NCI-H1694 (cell line): ENCODE results near the gene TMEM174.
"Not testable (repeated sequence)": the region's sequence is repeated elsewhere in the genome, so short reads cannot be mapped to it uniquely, and the experiment has no call there.

Source experiments
- DNase-seq: peaks from one replicate; lab custom pipeline; 2025; lab: John Stamatoyannopoulos, UW

The TMEM174 gene

DNA sequence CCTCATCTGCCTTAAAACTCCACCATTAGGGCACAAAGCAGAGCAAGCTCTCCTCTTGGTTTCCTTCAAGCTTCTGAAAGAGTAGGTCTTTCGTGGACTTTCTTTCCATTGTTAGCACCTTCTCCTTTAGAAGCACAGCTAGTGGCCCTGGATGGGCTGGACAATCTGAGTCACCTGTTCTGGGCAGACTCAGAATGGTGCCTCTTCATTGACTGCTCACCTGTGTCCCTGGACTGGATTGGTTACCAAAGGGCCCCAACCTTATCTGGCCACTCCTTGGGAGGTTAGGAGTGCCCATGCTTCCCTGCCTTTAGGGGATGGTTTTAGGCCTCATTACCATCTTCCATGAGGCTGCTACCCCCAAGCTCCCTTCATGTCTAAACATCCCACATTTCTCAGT lies 23.2 kb downstream of the TMEM174 start:
- DNase-seq: no peak

DNA sequence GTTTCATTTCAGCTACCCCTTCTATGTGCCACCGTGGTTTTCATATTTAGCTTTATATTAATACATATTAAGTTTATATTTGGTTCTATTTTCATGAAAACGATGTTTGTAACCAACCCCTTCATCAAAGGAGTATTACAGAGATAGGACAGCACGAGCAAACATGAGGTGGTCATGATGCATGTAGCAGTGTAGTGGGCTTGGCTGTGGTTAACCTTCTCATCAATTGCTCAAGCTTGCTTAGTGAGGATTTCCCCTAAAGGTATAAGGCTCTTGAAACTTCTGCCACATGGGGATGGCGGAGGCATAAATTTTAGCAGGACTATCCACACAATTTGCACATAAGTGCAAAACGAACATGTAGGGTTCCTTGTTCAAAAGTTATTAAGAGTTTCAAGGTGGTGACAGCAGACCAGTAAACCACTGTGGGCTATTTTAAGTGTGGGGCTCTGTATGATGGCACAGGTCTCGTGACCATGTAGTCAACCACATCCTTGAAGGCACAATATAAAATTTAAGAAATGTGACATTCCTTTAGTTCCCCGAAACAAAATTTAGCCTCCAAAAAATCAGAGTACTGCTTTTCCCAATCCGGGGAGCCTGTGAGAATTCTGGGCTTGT lies 24.8 kb downstream of the TMEM174 start:
- no peak for DNase-seq

DNA sequence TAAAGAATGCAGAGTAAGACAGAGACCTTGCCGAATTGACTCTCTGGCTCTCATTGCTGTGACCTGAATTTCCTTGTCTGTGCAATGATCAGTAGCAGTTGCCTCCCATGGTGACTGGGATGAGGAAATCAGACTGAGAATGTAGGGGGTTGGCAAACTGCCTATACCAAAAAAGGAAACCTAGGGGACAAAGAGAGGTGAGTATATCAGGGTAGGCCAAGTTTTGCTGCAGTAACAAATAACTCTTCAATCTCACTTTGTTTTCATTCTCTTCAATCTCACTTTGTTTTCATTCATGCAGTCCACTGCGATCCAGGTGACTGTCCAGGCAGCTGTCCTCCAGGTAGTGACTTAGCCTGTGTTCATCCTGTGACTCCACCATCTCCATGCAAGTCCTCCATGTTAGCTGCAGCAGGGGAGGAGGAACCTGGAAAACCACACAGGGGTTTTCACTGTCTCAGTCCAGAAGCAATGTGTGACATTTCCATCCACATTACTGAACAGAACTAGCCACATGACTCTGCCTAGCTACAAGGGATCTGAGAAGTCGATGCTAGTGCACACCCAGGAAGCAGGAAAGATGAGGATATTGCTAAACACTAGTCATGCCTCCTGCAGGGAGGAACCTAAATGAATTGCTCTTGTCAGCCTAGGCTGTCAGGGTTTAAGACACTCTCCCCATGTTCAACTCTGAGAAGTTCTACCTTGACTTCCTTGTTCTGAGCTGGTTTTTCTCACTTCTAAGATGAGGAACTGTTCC lies 26.0 kb downstream of the TMEM174 start:
- DNase-seq: no peak

GRCh38 chr5:73199671-73200070 lies 26.7 kb downstream of the TMEM174 start:
- no peak for DNase-seq

- no peak for DNase-seq
These were observed 28.8 kb downstream of the TMEM174 start for GRCh38 chr5:73201547-73202513.

DNA sequence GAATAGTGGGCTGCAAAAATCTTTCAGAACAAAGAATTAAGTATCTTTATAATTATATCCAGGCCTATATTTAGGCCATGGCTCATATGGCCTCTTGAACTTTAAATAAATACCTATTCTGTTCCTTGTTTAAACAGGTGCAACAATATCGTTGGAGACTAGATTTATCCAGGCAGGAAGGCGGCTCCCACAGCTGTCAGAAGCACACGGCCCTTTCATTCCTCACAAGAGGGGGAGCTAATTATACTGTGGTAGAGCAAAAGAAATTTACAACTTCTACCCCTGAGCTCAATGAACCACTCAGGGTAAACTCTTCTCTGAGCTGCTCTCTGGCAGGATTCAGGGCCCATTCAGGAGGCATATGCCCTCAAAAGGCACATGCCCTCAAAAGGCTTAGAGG lies 31.3 kb downstream of the TMEM174 start:
- DNase-seq: no peak

GRCh38 chr5:73204733-73205132 lies 31.7 kb downstream of the TMEM174 start:
- DNase-seq: no peak

DNA sequence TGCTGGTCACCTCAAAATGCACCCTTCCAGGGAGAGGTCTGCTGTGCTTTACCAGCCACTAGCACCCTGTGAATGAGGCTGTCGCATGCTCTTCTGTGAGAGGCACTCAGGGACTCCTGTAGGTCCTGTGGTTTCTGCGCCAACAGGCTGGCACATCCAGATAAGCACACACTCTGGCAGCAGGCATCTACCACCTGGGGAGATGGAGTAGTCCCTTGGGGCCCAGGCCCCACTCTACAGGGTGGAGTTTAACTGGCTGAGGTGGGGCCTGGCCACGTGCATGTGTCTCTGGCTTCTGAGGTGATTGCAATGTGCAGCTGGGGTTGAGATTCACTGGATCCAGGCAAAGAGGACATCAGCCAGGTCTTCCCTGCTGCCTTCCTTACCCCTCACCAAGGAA lies 32.3 kb downstream of the TMEM174 start:
- DNase-seq: no peak

GRCh38 chr5:73207239-73207638 lies 34.2 kb downstream of the TMEM174 start:
- not testable (repeated sequence) for DNase-seq

- DNase-seq: not testable (repeated sequence)
These were observed 36.1 kb downstream of the TMEM174 start for GRCh38 chr5:73209075-73209474.

- not testable (repeated sequence) for DNase-seq
These were observed 39.7 kb downstream of the TMEM174 start for GRCh38 chr5:73212693-73213092.

GRCh38 chr5:73213566-73213998 lies 40.6 kb downstream of the TMEM174 start:
- DNase-seq: no peak

GRCh38 chr5:73214306-73214705 lies 41.3 kb downstream of the TMEM174 start:
- DNase-seq: no peak

GRCh38 chr5:73214996-73215395 lies 42.0 kb downstream of the TMEM174 start:
- no peak for DNase-seq

- no peak for DNase-seq
These were observed 42.5 kb downstream of the TMEM174 start for GRCh38 chr5:73215531-73215890.

GRCh38 chr5:73215891-73216610 lies 43.1 kb downstream of the TMEM174 start:
- peak; percentile 47 for DNase-seq

DNA sequence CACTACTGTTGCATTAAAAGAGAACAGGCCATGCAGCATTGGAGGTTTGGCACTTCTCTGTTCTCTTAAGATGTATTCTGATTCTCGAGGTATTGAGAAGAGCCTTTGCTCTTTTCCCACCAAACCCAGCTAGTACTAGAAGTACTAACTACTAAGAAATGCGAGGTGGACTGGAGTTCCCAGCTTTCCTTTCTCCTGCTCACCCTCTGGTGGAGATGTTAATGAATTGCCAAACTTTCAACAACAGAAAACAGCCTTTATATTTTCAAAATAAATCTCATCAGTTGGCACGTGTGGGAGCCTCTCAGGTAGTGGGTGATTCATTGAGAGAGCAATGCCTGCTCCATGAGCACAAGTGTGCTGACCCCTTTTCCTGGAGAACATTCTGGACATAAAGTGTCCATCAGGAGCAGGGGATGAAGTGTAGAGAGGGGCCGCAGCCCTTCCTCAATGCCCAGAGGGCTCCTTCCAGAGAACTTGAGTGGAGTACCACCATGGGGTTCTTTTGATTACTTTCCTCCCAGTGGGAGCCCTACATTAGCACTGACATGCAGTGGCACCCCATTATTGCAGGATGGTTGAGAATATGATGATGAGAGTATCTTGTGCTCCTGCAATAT lies 45.7 kb downstream of the TMEM174 start:
- peak; percentile 17 for DNase-seq

DNA sequence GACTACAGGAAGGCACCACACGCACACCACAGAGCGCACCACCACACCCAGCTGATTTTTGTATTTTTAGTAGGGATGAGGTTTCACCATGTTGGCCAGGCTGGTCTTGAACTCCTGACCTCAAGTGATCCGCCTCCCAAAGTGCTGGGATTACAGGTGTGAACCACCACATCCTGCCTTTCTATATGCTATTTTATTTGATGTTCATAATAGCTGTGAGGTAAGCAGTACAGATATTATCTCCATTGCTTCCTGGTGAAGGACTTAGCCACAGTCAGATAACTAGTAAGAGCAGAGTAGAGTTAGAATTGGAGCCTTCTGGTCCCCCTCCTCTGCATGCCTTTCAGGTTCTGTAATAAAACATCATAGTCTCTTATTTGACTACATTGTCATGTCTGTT lies 46.3 kb downstream of the TMEM174 start:
- not testable (repeated sequence) for DNase-seq

- no peak for DNase-seq
These were observed 48.2 kb downstream of the TMEM174 start for GRCh38 chr5:73221161-73221560.

- DNase-seq: no peak
These were observed 48.7 kb downstream of the TMEM174 start for GRCh38 chr5:73221726-73222125.

- no peak for DNase-seq
These were observed 49.2 kb downstream of the TMEM174 start for GRCh38 chr5:73222173-73222572.
